Epithelial cell of proximal tubule (primary cell): Measurements from ENCODE around the gene KCNJ10. TPM values are rescaled to one million over a fixed set of nuclear protein-coding genes. Genes with fewer than 3 reads are reported as not detected.

Source experiments
- DNase-seq: peaks from one replicate; pipeline ENCODE4 v3.0.0-alpha.2; 2011; ENCODE audit warnings: low read depth
- H3K4me3 ChIP-seq: 2 replicates; pipeline ENCODE4 v1.5.1; 2011; ENCODE audit warnings: low read depth, mild to moderate bottlenecking, low read length
- total RNA-seq: library from RNA; depleted of rRNA; stranded (reverse); fragments of >200 nt; gene quantifications from 2 replicates; pipeline ENCODE4 v1.2.3, GENCODE V29; 2015
- TF ChIP-seq, protein P1 (sequence below): conservative IDR thresholded peaks from 2 replicates; pipeline ENCODE4 v1.5.1; 2012; ENCODE audit warnings: low read depth, mild to moderate bottlenecking, low read length

KCNJ10 gene
- total RNA-seq, 1 donor from 2014 or later, result not detected

DNA sequence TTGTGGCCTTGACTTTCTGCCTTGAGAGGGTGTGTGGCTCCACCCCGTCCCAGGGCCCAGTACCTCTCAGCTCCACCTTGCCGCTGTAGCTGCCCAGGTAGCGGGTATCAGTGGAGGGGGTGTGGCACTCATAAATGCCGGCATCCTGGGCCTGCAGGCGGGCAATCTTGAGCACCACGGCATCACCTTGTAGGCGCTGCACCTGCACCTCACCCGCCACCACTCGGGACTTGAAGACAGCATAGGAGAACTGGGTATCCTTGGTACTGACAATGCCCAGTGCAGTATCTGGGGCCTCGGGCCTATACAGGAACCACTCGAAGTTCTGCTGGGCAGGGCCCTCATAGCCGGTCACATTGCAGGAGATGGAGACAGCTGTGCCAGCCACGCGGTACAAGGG lies 24.8 kb upstream of the KCNJ10 start:
- no peak for DNase-seq
- H3K4me3 ChIP-seq, result no peak overlapping the region
- TF ChIP-seq, protein P1, sequence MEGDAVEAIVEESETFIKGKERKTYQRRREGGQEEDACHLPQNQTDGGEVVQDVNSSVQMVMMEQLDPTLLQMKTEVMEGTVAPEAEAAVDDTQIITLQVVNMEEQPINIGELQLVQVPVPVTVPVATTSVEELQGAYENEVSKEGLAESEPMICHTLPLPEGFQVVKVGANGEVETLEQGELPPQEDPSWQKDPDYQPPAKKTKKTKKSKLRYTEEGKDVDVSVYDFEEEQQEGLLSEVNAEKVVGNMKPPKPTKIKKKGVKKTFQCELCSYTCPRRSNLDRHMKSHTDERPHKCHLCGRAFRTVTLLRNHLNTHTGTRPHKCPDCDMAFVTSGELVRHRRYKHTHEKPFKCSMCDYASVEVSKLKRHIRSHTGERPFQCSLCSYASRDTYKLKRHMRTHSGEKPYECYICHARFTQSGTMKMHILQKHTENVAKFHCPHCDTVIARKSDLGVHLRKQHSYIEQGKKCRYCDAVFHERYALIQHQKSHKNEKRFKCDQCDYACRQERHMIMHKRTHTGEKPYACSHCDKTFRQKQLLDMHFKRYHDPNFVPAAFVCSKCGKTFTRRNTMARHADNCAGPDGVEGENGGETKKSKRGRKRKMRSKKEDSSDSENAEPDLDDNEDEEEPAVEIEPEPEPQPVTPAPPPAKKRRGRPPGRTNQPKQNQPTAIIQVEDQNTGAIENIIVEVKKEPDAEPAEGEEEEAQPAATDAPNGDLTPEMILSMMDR, result no peak

DNA sequence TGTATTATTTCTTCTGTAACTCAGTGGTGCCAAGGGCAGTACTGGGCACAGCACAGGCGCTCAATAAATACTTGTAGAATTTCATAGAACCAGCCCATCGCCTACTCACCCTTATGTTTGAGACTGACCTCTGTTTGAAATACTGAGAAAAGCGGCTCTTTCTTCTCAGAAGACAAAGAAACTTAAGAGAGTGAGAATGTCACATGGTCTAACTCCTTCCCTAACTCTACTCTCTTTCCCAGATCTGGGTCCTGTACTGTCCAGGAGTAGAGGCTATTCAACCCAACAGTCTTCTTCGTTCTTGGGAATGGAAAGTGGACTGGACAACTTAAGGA lies 24.3 kb upstream of the KCNJ10 start:
- H3K4me3 ChIP-seq, result no peak overlapping the region
- TF ChIP-seq, protein P1, result no peak
- DNase-seq, result no peak

DNA sequence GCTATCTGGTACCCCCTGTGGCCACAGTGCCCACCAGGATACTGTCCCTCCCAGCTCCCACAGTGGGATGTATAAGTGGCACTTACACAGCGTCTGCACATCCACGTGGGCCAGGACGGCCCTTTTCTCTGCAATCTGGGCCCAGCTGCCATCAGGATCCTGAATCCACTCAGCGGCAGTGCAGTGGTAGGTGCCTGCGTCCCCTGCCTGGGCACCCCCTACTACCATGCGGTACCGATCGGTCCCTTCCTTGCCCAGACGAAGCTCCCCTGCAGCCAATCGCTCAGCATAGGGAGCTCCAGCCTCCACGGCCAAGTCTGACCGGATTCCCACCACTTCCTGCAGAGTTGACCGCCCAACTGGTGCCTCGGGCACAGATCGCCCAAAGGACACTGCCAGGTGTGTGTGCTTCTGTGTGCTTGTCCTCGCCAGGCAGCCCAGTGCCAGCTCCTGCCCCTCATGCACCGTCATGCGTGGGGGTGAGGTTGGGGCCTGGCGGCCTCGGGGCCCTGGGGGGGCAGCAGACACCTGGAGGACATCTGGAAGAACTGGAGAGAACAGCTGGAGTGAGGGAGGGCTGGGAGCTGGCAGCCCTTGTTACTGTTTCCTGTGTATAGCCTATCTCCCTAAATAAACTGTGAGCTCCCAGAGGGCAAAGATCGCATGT lies 23.8 kb upstream of the KCNJ10 start:
- H3K4me3 ChIP-seq, result no peak overlapping the region
- DNase-seq, result no peak
- TF ChIP-seq, protein P1, result no peak

DNA sequence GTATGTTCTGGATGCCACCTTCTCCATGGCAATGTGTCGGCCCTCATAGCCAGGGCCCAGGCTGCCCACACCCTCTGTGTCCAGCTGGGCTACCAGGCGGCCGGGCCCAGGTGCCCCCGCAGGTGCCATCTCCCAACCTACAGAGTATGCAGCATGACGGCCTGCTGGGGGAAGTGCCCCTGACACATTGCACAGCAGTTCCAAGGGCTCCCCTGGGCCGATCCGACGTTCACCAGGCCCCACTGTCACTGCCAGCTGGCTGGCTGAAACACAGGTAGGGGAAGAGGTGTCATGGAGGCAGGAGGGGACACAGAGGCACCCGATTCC lies 23.1 kb upstream of the KCNJ10 start:
- TF ChIP-seq, protein P1, result no peak
- DNase-seq, result no peak
- H3K4me3 ChIP-seq, result no peak overlapping the region

- DNase-seq, result no peak
- H3K4me3 ChIP-seq, result no peak overlapping the region
- TF ChIP-seq, protein P1, result no peak
Observed at GRCh38 chr1:160092366-160093068, 22.6 kb upstream of the KCNJ10 start.

GRCh38 chr1:160091666-160092223 lies 21.8 kb upstream of the KCNJ10 start:
- TF ChIP-seq, protein P1, result no peak
- H3K4me3 ChIP-seq, result no peak overlapping the region
- no peak for DNase-seq

DNA sequence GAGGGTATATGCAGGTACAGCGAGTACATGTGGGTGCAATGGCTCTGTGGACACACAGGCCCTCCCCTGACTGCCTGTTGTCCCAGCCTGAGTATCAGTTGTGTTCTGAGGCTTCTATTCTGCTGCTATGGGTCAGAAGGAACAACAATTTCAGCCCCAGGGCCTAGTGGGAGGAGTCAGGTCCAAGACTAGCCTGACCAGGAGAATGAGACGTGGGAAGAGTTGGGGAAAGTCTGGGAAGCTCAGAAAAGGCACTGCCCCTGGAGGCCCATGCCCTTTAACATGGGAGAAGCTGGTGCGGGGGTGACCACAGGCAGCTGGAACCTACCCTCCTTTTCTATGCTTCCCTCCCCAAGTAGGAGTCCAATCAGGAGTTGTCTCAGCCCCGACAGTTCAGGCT lies 20.8 kb upstream of the KCNJ10 start:
- TF ChIP-seq, protein P1, result no peak
- no peak overlapping the region for H3K4me3 ChIP-seq
- no peak for DNase-seq
